HL-60/S4 (cell line): ENCODE results near the gene DKK2.
"Not testable (repeated sequence)": the region's sequence is repeated elsewhere in the genome, so short reads cannot be mapped to it uniquely, and the experiment has no call there.

Experiments used
- in situ Hi-C: fragments of 300-500 bp; cut with MboI; formaldehyde crosslinking; loops from 2 replicates; pipeline ENCODE4 v1.14.3; 2022; ENCODE audit warnings: low sequenced_read_pairs

DKK2 gene

GRCh38 chr4:106914223-106914622 is 121.9 kb downstream of the DKK2 start:
- in situ Hi-C loops: no loop called here

- in situ Hi-C loops: no loop called here
Measured at GRCh38 chr4:106909486-106910188, 126.5 kb downstream of the DKK2 start.

- in situ Hi-C loops: not testable (repeated sequence)
Measured at GRCh38 chr4:106908049-106908448, 128.1 kb downstream of the DKK2 start.

GRCh38 chr4:106907216-106907615 is 128.9 kb downstream of the DKK2 start:
- in situ Hi-C loops: no loop called here

- in situ Hi-C loops: no loop called here
Measured at GRCh38 chr4:106906728-106907127, 129.4 kb downstream of the DKK2 start.

GRCh38 chr4:106898621-106899230 is 137.4 kb downstream of the DKK2 start:
- in situ Hi-C loops: no loop called here

- in situ Hi-C loops: no loop called here
Measured at GRCh38 chr4:106893903-106894302, 142.2 kb downstream of the DKK2 start.

GRCh38 chr4:106893395-106893881 is 142.7 kb downstream of the DKK2 start:
- in situ Hi-C loops: no loop called here

GRCh38 chr4:106892786-106893185 is 143.3 kb downstream of the DKK2 start:
- in situ Hi-C loops: no loop called here

- in situ Hi-C loops: no loop called here
Measured at GRCh38 chr4:106875340-106875739, 160.8 kb downstream of the DKK2 start.
